ENCODE measurements around the gene POLE4. TPM values are rescaled to one million over a fixed set of nuclear protein-coding genes. Genes with fewer than 3 reads are reported as not detected.
A peak's percentile ranks its signal among the peaks of the same experiment; 100 is the strongest.

Gene POLE4
- total RNA-seq, 1 donor from 2014 or later: 59.8 TPM

GRCh38 chr2:74951211-74951754, 7.2 kb upstream of the POLE4 start:
- Histone ChIP-seq H3K4me1 (no peaks in the 10 kb centered on the region), H3K27ac (no peak overlapping the region), H3K9me3 (no peaks in the 10 kb centered on the region), H3K27me3 (no peaks in the 10 kb centered on the region), H3K4me3 (no peak overlapping the region), H3K36me3 (no peaks in the 10 kb centered on the region)
- no peak for DNase-seq
- ATAC-seq: no peak
- intact Hi-C loops (cut with DNase I): no loop called here
- TF ChIP-seq, protein P1, sequence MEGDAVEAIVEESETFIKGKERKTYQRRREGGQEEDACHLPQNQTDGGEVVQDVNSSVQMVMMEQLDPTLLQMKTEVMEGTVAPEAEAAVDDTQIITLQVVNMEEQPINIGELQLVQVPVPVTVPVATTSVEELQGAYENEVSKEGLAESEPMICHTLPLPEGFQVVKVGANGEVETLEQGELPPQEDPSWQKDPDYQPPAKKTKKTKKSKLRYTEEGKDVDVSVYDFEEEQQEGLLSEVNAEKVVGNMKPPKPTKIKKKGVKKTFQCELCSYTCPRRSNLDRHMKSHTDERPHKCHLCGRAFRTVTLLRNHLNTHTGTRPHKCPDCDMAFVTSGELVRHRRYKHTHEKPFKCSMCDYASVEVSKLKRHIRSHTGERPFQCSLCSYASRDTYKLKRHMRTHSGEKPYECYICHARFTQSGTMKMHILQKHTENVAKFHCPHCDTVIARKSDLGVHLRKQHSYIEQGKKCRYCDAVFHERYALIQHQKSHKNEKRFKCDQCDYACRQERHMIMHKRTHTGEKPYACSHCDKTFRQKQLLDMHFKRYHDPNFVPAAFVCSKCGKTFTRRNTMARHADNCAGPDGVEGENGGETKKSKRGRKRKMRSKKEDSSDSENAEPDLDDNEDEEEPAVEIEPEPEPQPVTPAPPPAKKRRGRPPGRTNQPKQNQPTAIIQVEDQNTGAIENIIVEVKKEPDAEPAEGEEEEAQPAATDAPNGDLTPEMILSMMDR (IDR thresholded peaks at IDR 0.05): no peak

DNA sequence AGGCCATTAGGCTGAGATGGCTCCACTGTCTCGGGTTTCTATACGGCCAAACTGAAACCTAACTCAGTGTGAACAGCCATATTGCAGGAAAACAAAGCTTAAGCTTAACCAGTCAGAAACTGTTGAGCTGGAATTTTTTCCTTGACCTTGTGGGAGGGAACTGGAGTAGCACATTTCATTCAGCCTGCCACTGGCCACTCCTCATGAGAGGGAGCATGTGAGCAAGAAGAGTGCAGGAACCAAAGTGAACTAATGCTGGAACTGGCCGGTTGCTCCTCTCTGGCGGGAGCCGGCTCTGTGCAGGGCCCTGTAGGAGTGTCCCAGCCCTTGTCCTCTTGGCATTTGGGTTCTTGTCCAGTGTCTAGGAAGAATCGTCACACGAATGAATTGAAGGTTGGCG, 5.9 kb upstream of the POLE4 start:
- Histone ChIP-seq H3K27me3 (no peaks in the 10 kb centered on the region), H3K4me1 (no peaks in the 10 kb centered on the region), H3K36me3 (no peaks in the 10 kb centered on the region), H3K4me3 (no peak overlapping the region), H3K9me3 (no peaks in the 10 kb centered on the region), H3K27ac (no peak overlapping the region)
- intact Hi-C loops (cut with DNase I): no loop called here
- no peak for ATAC-seq
- no peak for DNase-seq
- TF ChIP-seq, protein P1 (IDR thresholded peaks at IDR 0.05): no peak

GRCh38 chr2:74953796-74954499, 4.5 kb upstream of the POLE4 start:
- intact Hi-C loops (cut with DNase I): no loop called here
- DNase-seq (no peak), ATAC-seq (no peak)
- Histone ChIP-seq H3K9me3 (no peaks in the 10 kb centered on the region), H3K4me3 (no peak overlapping the region), H3K36me3 (no peaks in the 10 kb centered on the region), H3K27me3 (no peaks in the 10 kb centered on the region), H3K27ac (no peak overlapping the region), H3K4me1 (no peaks in the 10 kb centered on the region)
- TF ChIP-seq, protein P1 (IDR thresholded peaks at IDR 0.05): no peak

DNA sequence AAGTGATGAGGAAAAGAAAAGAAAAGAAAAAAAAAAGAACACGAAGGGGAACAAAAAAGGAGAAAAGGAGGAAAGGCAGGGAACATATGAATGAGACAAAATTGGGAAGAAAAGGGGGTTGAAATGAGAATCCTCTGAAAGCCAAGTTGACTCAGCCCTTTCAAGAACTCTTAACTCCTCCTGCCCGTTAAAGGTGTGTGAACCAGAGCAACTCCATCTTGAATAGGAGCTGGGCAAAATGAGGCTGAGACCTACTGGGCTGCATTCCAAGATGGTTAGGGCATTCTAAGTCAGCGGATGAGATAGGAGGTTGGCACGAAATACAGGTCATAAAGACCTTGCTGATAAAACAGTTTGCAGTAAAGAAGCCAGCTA, 4.0 kb upstream of the POLE4 start:
- Histone ChIP-seq H3K4me3 (no peak overlapping the region), H3K4me1 (no peaks in the 10 kb centered on the region), H3K9me3 (no peaks in the 10 kb centered on the region), H3K27me3 (no peaks in the 10 kb centered on the region), H3K36me3 (no peaks in the 10 kb centered on the region), H3K27ac (no peak overlapping the region)
- intact Hi-C loops (cut with DNase I): no loop called here
- ATAC-seq: no peak
- TF ChIP-seq, protein P1 (IDR thresholded peaks at IDR 0.05): no peak
- no peak for DNase-seq

- no peak for DNase-seq
- H3K27ac ChIP-seq: peak overlapping the region; percentile 91
- no peaks in the 10 kb centered on the region for H3K9me3 ChIP-seq
- intact Hi-C loops (cut with DNase I): no loop called here
- H3K36me3 ChIP-seq: peaks cover 12% of the 10 kb centered on the region
- H3K4me3 ChIP-seq: peak overlapping the region; percentile 66
- H3K27me3 ChIP-seq: no peaks in the 10 kb centered on the region
- TF ChIP-seq, protein P1 (IDR thresholded peaks at IDR 0.05): no peak
- no peaks in the 10 kb centered on the region for H3K4me1 ChIP-seq
- ATAC-seq: no peak
Observed at GRCh38 chr2:74957886-74958273, 563 bp upstream of the POLE4 start.

Data from upper lobe of right lung (tissue), 1 donor.